Epithelial cell of esophagus (primary cell): Measurements from ENCODE around the gene BPIFB4.

Experiments
- DNase-seq: peaks from one replicate; pipeline ENCODE4 v3.0.0; 2010; ENCODE audit warnings: low read depth
- H3K4me3 ChIP-seq: 2 replicates; pipeline ENCODE4 v1.5.1; 2011; ENCODE audit warnings: mild to moderate bottlenecking, low read length, control low read depth
- TF ChIP-seq, protein P1 (sequence below): IDR thresholded peaks from 2 replicates; pipeline ENCODE4 v1.5.1; 2011; ENCODE audit warnings: low read depth, mild to moderate bottlenecking, low read length, control low read depth, inconsistent platforms; ENCODE audit not compliant: insufficient read depth; ENCODE audit errors: missing control alignments

The BPIFB4 gene

DNA sequence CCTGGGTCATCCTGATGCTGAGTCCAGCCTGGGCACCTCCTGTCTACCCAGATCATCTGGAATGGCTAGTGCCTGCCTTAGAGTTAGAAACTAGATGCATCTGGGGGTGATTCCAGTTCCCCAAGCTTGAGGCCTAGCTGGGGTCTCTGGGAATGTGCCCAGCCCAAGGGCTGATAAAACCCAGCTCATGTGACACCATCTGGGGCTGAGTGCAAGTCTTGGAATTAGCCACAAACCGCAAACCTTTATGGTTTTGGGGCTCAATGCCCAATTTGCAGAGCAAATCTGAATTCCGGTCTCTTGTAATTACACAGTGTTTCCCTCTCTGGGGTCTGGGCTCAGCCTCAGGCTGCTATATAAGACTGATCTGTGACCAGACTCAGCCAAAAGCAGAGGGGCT is at the start of gene BPIFB4:
Gene BPIFB4 (plus strand): TSS at position 385 of the 400 bp plus-strand sequence. CDS start 1,884 bp downstream, outside the sequence.
- no peak for DNase-seq
- H3K4me3 ChIP-seq: no peak within 1 kb of the TSS
- TF ChIP-seq, protein P1, sequence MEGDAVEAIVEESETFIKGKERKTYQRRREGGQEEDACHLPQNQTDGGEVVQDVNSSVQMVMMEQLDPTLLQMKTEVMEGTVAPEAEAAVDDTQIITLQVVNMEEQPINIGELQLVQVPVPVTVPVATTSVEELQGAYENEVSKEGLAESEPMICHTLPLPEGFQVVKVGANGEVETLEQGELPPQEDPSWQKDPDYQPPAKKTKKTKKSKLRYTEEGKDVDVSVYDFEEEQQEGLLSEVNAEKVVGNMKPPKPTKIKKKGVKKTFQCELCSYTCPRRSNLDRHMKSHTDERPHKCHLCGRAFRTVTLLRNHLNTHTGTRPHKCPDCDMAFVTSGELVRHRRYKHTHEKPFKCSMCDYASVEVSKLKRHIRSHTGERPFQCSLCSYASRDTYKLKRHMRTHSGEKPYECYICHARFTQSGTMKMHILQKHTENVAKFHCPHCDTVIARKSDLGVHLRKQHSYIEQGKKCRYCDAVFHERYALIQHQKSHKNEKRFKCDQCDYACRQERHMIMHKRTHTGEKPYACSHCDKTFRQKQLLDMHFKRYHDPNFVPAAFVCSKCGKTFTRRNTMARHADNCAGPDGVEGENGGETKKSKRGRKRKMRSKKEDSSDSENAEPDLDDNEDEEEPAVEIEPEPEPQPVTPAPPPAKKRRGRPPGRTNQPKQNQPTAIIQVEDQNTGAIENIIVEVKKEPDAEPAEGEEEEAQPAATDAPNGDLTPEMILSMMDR: no peak

DNA sequence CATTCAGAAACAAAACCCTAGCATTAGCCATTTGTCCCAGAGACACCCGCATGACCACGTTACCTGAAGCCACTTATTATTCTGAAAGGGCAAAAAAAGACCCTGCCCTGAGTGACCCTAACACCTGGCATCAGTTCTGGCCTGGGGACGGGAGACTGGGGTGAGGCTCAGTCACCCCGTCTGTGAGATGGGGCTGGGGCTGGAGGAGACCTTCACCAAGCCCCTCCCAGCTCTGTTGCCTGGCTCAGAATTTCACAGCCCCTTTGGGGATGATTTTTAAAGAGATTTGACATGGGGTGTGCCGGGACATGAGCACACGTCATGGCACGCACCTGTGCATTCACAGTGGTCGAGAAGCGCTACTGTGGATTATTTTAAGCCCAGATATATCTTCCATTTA is 49.4 kb upstream of the BPIFB4 start:
- TF ChIP-seq, protein P1: no peak
- no peak for DNase-seq
- H3K4me3 ChIP-seq: no peak overlapping the region

DNA sequence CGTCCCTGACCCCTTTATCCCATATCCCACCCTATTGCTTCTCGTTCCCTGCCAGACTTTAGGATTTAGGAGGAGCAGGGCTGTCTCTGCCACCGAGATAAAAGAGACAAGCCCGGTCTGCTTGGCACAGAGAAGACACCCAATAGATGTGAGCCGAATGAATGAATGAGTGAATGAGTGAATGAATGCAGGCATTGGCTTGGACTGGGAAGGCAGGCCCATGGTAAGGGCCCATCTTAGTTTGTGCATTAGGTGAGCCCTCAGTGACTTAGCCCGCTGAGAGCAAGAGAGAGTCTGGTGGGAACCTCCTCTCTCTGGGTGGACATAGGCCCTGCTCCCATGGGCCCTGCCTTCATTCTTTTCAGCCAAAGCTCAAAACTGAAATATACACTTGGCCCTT is 48.9 kb upstream of the BPIFB4 start:
- DNase-seq: no peak
- TF ChIP-seq, protein P1: no peak
- H3K4me3 ChIP-seq: no peak overlapping the region

DNA sequence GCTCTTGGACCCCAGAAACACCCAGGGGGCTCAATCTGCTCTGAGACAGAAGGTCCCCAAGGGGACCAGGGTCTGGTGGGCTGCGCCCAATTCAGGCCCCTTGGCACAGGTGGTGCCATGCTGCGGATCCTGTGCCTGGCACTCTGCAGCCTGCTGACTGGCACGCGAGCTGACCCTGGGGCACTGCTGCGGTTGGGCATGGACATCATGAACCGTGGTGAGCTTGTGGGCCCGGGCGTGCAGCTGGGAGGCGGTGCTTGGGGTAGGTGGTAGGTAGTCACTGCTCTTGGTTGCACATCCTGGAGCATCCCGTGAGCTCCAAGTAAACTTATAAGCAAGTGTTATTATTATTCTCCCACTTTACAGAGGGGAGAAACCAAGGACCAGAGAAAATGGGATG is 47.9 kb upstream of the BPIFB4 start, which contains the start of gene BPIFB6:
Gene BPIFB6 (plus strand): TSS at position 118 of the 400 bp plus-strand sequence. CDS start 0 bp downstream, at position 118.
- DNase-seq: no peak
- TF ChIP-seq, protein P1: no peak
- no peak within 1 kb of the TSS for H3K4me3 ChIP-seq

DNA sequence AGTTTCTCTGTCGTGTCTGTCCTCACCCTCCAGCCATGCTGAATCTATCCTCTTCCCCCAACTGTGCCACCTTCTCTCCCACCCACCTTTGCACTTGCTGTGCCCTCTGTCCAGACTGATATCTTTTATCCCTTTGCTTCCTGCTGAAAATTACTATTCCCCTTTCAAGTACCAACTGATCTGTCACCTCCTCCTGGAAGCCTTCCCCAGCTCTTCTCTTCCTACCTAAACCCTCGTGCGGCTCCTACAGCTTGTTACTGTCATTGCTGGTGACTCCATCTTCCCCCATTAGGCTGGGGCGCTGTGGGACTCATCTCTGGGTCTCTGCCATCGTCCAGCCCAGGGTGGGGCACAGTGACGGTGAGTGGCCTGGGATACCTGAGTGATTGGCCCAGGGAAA is 46.9 kb upstream of the BPIFB4 start:
- no peak for DNase-seq
- no peak overlapping the region for H3K4me3 ChIP-seq
- TF ChIP-seq, protein P1: no peak

DNA sequence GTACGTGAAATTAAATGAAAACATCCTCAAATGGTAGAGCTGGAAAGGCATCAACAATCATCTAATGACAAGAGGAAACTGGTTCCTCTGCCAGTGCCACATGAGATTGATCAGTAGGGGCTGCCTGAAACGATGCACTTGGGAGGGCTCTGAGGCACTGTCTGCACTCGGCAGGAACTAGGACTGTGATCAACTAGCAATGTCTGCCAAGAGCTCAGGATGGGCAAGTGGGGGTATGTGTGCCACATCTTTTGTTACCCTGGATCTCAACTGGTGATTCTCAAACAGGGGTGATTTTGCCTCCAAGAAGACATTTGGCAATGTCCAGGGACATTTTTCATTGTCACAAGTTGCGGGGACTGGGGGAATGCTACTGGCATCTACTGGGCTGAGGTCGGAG is 46.1 kb upstream of the BPIFB4 start:
- no peak for DNase-seq
- TF ChIP-seq, protein P1: no peak
- no peak overlapping the region for H3K4me3 ChIP-seq

DNA sequence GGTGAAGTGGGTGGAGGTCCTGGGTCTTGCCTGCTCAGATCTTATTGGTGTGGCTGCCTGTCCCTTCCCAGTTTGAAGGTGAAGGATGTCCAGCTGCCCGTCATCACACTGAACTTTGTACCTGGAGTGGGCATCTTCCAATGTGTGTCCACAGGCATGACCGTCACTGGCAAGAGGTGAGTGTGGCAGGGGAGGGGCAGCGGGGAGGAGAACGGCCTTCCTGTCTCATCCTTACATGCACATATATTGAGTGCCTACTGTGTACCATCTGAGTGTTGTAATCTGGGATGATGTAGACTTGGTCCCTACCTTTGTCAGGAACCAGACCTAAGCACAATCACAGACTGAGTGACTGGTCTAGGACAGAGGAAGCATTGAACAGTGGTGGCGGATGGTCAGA is 45.3 kb upstream of the BPIFB4 start:
- H3K4me3 ChIP-seq: no peak overlapping the region
- TF ChIP-seq, protein P1: no peak
- no peak for DNase-seq
